Measurements from ENCODE around the gene MUC2.

The MUC2 gene

DNA sequence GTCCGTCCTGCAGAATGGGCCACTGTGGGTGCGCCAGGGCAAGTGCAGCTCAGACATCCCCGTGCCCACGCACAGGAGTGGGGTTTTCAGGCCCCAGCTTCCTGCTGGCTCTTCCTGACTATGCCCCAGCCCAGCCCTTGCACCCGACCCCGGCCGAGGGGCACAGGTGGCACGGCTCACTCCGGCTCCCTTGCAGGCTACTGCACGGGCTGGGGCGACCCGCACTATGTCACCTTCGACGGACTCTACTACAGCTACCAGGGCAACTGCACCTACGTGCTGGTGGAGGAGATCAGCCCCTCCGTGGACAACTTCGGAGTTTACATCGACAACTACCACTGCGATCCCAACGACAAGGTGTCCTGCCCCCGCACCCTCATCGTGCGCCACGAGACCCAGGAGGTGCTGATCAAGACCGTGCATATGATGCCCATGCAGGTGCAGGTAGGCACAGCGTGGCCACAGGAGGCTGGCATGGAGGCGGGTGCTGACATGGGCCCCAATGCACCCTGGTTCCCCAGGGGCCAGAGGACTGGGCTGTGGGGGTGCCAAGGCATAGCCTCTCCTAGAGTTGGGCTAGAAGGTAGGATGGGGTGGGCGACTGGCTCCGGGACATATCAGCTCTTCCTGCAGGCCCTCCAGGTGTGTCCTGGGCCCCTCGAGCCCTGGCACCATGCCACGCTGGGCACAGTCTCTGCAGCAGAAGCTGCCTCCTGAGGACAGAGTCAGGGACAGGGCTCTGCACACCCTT lies 27.7 kb downstream of the MUC2 start:
- TF ChIP-seq, protein P1, sequence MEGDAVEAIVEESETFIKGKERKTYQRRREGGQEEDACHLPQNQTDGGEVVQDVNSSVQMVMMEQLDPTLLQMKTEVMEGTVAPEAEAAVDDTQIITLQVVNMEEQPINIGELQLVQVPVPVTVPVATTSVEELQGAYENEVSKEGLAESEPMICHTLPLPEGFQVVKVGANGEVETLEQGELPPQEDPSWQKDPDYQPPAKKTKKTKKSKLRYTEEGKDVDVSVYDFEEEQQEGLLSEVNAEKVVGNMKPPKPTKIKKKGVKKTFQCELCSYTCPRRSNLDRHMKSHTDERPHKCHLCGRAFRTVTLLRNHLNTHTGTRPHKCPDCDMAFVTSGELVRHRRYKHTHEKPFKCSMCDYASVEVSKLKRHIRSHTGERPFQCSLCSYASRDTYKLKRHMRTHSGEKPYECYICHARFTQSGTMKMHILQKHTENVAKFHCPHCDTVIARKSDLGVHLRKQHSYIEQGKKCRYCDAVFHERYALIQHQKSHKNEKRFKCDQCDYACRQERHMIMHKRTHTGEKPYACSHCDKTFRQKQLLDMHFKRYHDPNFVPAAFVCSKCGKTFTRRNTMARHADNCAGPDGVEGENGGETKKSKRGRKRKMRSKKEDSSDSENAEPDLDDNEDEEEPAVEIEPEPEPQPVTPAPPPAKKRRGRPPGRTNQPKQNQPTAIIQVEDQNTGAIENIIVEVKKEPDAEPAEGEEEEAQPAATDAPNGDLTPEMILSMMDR (IDR thresholded peaks at IDR 0.05; ENCODE audit: low read depth, low read length) = no peak
- no peak for DNase-seq (ENCODE audit: extremely low read depth, low read depth)

DNA sequence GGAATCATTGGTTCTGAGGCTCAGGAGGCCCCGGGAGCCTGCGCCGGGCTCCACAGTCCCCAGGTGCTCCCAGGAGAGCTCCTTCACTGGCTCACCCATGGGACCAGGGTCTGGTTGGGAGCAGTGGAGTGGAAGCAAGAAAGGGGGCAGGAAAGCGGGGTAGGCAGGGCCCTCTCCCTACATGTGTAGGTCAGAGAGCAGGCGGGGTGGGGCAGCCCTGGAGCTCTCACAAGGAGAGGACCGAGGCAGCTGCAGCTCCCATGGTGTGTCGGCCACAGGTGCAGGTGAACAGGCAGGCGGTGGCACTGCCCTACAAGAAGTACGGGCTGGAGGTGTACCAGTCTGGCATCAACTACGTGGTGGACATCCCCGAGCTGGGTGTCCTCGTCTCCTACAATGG lies 28.3 kb downstream of the MUC2 start:
- no peak for DNase-seq (ENCODE audit: extremely low read depth, low read depth)
- TF ChIP-seq, protein P1 (IDR thresholded peaks at IDR 0.05; ENCODE audit: low read depth, low read length) = no peak

DNA sequence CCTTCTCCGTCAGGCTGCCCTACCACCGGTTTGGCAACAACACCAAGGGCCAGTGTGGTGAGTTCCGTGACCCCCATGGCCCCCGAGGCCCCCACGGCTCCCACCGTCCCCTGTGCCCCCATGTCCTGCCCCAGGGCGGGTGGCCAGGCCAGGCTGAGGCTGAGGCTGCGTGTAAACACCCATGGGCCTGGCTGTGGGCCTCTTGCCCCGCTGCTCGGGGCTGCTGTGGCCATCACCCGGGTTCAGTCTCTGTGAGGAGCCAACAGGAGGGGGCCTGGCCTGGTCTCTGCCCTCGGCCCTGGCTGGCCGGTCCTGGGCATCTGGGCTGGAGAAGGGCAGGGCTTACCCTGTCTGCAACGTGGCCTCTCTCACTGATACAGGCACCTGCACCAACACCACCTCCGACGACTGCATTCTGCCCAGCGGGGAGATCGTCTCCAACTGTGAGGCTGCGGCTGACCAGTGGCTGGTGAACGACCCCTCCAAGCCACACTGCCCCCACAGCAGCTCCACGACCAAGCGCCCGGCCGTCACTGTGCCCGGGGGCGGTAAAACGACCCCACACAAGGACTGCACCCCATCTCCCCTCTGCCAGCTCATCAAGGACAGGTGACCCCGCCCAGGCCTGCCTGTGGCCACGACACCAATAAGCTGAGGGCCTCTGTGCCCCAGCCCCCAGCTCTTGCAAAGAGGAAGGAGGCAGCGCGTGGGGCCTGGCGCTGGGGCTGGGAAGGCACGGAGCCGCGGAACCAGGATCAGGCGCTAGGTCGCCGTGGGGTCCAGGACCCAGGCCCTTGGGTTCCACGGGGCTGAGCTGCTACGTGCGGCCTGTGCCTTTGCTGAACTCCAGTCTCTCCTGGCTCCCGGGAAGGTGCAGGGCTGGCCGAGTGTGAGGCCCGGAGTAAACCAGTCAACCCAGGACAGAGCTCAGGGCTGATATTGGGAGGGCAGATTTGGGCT lies 29.0 kb downstream of the MUC2 start:
- TF ChIP-seq, protein P1 (IDR thresholded peaks at IDR 0.05; ENCODE audit: low read depth, low read length) = no peak
- DNase-seq (ENCODE audit: extremely low read depth, low read depth) = no peak

DNA sequence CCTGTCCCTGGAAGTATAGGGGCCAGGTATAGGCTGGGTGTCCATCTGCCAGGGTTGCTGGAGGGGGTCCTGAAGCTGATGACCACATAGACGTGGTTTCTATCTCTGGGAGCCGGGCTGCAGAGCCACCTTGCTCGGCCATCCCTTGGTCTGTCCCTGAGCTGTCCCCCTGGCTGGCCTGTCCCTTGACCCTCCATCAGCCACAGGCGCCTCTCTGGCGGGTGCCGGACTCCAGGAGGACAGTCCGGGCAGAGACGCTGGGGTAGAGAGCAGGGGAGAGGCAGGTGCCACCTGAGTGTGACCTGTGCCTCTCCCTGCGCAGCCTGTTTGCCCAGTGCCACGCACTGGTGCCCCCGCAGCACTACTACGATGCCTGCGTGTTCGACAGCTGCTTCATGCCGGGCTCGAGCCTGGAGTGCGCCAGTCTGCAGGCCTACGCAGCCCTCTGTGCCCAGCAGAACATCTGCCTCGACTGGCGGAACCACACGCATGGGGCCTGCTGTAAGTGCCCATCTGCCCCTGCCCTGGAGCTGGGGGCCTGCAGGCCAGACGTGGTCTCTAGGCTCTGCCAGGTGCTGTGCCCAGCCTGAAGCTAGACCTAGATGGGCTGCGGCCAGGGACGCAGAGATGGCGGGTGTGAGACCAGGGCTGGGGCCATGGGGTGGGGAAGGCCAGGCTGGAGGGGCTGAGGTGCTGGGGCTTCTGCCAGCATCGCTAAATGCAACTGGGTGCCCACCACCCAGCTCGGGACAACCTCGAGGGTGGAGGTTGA lies 29.9 kb downstream of the MUC2 start:
- TF ChIP-seq, protein P1 (IDR thresholded peaks at IDR 0.05; ENCODE audit: low read depth, low read length) = no peak
- DNase-seq (ENCODE audit: extremely low read depth, low read depth) = no peak

DNA sequence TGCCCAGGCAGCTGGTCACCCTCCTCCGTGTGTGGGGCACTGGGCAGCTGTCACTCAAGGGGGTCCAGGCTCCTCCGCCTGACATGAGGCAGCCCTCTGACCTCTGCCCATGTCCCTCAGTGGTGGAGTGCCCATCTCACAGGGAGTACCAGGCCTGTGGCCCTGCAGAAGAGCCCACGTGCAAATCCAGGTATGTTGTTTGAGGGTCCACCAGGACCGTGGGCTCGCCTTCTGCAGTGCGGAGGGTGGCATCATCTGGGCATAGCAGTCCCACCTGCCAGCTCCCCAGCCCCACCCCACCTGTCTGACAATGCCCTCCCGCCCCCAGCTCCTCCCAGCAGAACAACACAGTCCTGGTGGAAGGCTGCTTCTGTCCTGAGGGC lies 30.5 kb downstream of the MUC2 start:
- TF ChIP-seq, protein P1 (IDR thresholded peaks at IDR 0.05; ENCODE audit: low read depth, low read length) = no peak
- no peak for DNase-seq (ENCODE audit: extremely low read depth, low read depth)

DNA sequence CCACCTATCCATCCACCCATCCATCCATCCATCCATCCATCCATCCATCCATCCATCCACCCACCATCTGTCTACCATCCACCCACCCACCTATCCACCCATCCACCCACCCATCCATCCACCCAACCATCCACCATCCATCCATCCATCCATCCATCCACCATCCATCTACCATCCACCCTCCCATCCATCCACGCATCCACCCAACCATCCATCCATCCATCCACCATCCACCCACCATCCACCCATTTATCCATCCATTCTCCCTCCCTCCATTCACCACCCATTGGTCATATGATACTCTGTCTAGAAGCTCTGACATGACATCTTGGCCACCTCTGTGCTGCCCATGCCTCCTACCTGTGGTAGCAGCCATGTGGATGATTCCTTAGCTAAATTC lies 31.7 kb downstream of the MUC2 start:
- TF ChIP-seq, protein P1 (IDR thresholded peaks at IDR 0.05; ENCODE audit: low read depth, low read length) = no peak
- no peak for DNase-seq (ENCODE audit: extremely low read depth, low read depth)

Data from AG09319 (cell line).